ENCODE data around the gene ARGLU1. TPM values are rescaled to one million over a fixed set of nuclear protein-coding genes. Genes with fewer than 3 reads are reported as not detected.

ARGLU1 gene, protein sequence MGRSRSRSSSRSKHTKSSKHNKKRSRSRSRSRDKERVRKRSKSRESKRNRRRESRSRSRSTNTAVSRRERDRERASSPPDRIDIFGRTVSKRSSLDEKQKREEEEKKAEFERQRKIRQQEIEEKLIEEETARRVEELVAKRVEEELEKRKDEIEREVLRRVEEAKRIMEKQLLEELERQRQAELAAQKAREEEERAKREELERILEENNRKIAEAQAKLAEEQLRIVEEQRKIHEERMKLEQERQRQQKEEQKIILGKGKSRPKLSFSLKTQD
- 100 to 1,000 TPM; 108 to 150 TPM for total RNA-seq
- polyA plus RNA-seq (ENCODE audit: insufficient read length in 2 of 2), result 100 to 1,000 TPM; 257 to 293 TPM
- long read RNA-seq, donor 1, full-length matches to known transcripts, result 69 of 462 reads
- long read RNA-seq, donor 1, partial matches to known transcripts, result 393 of 462 reads
- long read RNA-seq, donor 1, other reads (novel, unspliced or antisense), result 0 of 462 reads
- long read RNA-seq, donor 2, full-length matches to known transcripts, result 9 of 109 reads
- long read RNA-seq, donor 2, partial matches to known transcripts, result 100 of 109 reads
- long read RNA-seq, donor 2, other reads (novel, unspliced or antisense), result 0 of 109 reads
- long read RNA-seq, donor 3, full-length matches to known transcripts, result 13 of 155 reads
- long read RNA-seq, donor 3, partial matches to known transcripts, result 142 of 155 reads
- long read RNA-seq, donor 3, other reads (novel, unspliced or antisense), result 0 of 155 reads
- long read RNA-seq, donor 4, full-length matches to known transcripts, result 49 of 719 reads
- long read RNA-seq, donor 4, partial matches to known transcripts, result 670 of 719 reads
- long read RNA-seq, donor 4, other reads (novel, unspliced or antisense), result 0 of 719 reads

GRCh38 chr13:106567474-106568298 lies at the start of gene ARGLU1:
TSS of gene ARGLU1 (minus strand) at chr13:106568137. CDS start at chr13:106567919, 218 bp downstream.
- peak within 1 kb of the TSS; percentile 100 for H3K27ac ChIP-seq (ENCODE audit: low read depth, low read length)
- H3K9me3 ChIP-seq (ENCODE audit: control insufficient read depth, insufficient read depth, low read length), result no peaks in the 10 kb centered on the region
- H3K36me3 ChIP-seq (ENCODE audit: control insufficient read depth, insufficient read depth, low read length), result no peaks in the 10 kb centered on the region
- peak within 1 kb of the TSS; percentile 99 for H3K4me3 ChIP-seq (ENCODE audit: low read depth, low read length)
- peaks cover 4% of the 10 kb centered on the region for H3K4me1 ChIP-seq (ENCODE audit: control insufficient read depth, insufficient read depth, low read length)
- under 1% methylated on average over 108 of the region's 108 CpGs for WGBS (ENCODE audit: insufficient coverage)
- peak; percentile 85 to 99 (median 92) for DNase-seq (ENCODE audit: low read depth in 4 of 6, low spot score in 6 of 6)
- no peaks in the 10 kb centered on the region for H3K27me3 ChIP-seq (ENCODE audit: control insufficient read depth, insufficient read depth, low read length)

DNA sequence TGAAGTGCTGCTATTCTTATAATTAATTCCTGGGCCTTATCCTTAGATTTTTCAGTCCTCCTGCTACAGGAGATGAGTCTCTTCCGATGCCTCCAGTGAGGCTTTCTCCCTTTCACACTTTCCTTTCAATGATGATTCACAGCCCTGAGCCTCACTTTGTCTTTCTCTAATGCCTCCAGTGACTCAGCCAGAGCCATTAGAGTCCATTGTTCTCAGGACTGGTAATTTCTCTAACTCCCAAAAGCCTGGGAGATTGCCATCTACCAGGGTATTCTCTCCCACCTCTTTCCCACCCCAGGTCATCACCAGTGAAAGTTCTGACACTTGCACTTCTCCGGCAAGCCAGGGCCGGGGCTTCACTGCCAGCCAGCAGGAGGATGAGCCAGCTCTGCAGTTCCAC lies 49.6 kb upstream of the ARGLU1 start:
- no peaks in the 10 kb centered on the region for H3K36me3 ChIP-seq (ENCODE audit: control insufficient read depth, insufficient read depth, low read length)
- 28% methylated on average over 2 of the region's 3 CpGs for WGBS (ENCODE audit: insufficient coverage)
- H3K4me1 ChIP-seq (ENCODE audit: control insufficient read depth, insufficient read depth, low read length), result no peaks in the 10 kb centered on the region
- H3K27me3 ChIP-seq (ENCODE audit: control insufficient read depth, insufficient read depth, low read length), result no peaks in the 10 kb centered on the region
- no peak overlapping the region for H3K4me3 ChIP-seq (ENCODE audit: low read depth, low read length)
- H3K9me3 ChIP-seq (ENCODE audit: control insufficient read depth, insufficient read depth, low read length), result no peaks in the 10 kb centered on the region
- H3K27ac ChIP-seq (ENCODE audit: low read depth, low read length), result no peak overlapping the region
- DNase-seq (ENCODE audit: low read depth in 4 of 6, low spot score in 6 of 6), result no peak

DNA sequence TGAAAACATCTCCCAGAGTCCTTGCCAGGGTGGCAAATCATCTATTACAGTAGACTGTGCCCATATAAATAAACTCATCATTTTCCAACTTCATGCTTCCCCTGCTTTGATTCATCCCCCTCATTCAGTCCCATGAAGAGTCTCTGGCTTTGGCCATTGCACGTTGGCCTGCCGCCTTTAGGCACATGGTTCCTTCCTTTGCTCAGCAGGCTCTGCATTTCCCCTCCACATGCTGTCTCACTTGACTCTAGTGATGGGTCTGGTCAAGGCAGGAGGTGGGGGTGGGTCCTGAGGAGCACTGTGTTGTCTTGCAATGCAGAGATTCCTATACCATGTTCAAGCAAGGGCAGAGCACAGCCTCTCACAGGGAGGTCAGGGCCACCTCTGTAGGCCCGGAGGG lies 48.8 kb upstream of the ARGLU1 start:
- H3K27me3 ChIP-seq (ENCODE audit: control insufficient read depth, insufficient read depth, low read length), result no peaks in the 10 kb centered on the region
- DNase-seq (ENCODE audit: low read depth in 4 of 6, low spot score in 6 of 6), result no peak
- WGBS (ENCODE audit: insufficient coverage), result 83% methylated on average over 1 of the region's 3 CpGs

GRCh38 chr13:106614874-106615273 lies 46.9 kb upstream of the ARGLU1 start:
- no peaks in the 10 kb centered on the region for H3K36me3 ChIP-seq (ENCODE audit: control insufficient read depth, insufficient read depth, low read length)
- no peak for DNase-seq (ENCODE audit: low read depth in 4 of 6, low spot score in 6 of 6)
- H3K27me3 ChIP-seq (ENCODE audit: control insufficient read depth, insufficient read depth, low read length), result no peaks in the 10 kb centered on the region
- no peak overlapping the region for H3K4me3 ChIP-seq (ENCODE audit: low read depth, low read length)
- H3K9me3 ChIP-seq (ENCODE audit: control insufficient read depth, insufficient read depth, low read length), result no peaks in the 10 kb centered on the region
- H3K27ac ChIP-seq (ENCODE audit: low read depth, low read length), result no peak overlapping the region
- no peaks in the 10 kb centered on the region for H3K4me1 ChIP-seq (ENCODE audit: control insufficient read depth, insufficient read depth, low read length)
- WGBS (ENCODE audit: insufficient coverage), result 64% methylated on average over 3 of the region's 4 CpGs

More for the DNA sequence above, 48.8 kb upstream of the ARGLU1 start:
- H3K4me3 ChIP-seq (ENCODE audit: low read depth, low read length), result no peak overlapping the region
- no peaks in the 10 kb centered on the region for H3K36me3 ChIP-seq (ENCODE audit: control insufficient read depth, insufficient read depth, low read length)
- H3K9me3 ChIP-seq (ENCODE audit: control insufficient read depth, insufficient read depth, low read length), result no peaks in the 10 kb centered on the region
- no peaks in the 10 kb centered on the region for H3K4me1 ChIP-seq (ENCODE audit: control insufficient read depth, insufficient read depth, low read length)
- H3K27ac ChIP-seq (ENCODE audit: low read depth, low read length), result no peak overlapping the region

DNA sequence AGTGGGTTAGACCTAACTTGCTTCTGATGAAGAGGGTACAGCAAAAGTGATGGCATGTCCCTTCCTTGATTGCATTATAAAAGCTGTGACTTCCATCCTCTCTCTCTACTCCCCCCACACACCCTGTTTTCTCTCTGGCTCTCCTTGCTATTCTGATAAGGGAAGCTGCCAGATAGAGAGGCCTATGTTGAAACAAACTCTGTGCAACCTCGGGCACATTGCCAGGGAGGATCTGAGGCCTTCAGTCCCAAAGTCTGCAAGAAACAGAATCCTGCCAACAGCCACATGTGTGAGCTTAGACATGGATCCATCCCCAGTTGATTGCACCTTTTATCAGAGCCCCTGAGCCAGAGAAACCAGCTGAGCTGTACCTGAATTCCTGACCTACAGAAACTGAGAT lies 44.8 kb upstream of the ARGLU1 start:
- 67% methylated on average over 1 of the region's 1 CpG for WGBS (ENCODE audit: insufficient coverage)
- Histone ChIP-seq H3K36me3 (ENCODE audit: control insufficient read depth, insufficient read depth, low read length) (no peaks in the 10 kb centered on the region), H3K27ac (ENCODE audit: low read depth, low read length) (no peak overlapping the region), H3K9me3 (ENCODE audit: control insufficient read depth, insufficient read depth, low read length) (no peaks in the 10 kb centered on the region), H3K4me1 (ENCODE audit: control insufficient read depth, insufficient read depth, low read length) (no peaks in the 10 kb centered on the region), H3K4me3 (ENCODE audit: low read depth, low read length) (no peak overlapping the region), H3K27me3 (ENCODE audit: control insufficient read depth, insufficient read depth, low read length) (no peaks in the 10 kb centered on the region)
- DNase-seq (ENCODE audit: low read depth in 4 of 6, low spot score in 6 of 6), result peak in 3 of 6 donors; percentile 20 to 58 (median 22)

DNA sequence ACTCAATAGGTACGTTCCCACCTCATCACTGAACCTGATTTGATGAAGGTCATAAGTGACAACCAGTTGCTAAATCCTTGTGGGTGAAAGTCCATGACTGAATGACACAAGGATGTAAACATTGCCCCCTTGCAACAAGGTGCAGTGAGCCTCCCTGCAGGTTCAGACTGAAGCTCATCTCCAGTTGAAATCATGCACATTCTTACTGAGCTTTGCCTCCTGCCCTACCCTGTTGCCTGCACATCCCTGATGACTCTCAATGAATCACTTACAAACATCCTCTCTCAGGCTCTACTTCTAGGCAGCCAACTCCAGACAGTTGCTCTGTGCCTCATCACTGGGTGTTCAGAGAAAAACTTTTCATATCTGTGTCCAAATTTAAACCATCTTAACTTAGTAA lies 42.5 kb upstream of the ARGLU1 start:
- WGBS (ENCODE audit: insufficient coverage), result no CpG with 5 or more reads among the region's 1 CpG
- H3K4me1 ChIP-seq (ENCODE audit: control insufficient read depth, insufficient read depth, low read length), result no peaks in the 10 kb centered on the region
- H3K4me3 ChIP-seq (ENCODE audit: low read depth, low read length), result no peak overlapping the region

GRCh38 chr13:106609116-106609515 lies 41.2 kb upstream of the ARGLU1 start:
- H3K27ac ChIP-seq (ENCODE audit: low read depth, low read length), result no peak overlapping the region
- no peaks in the 10 kb centered on the region for H3K27me3 ChIP-seq (ENCODE audit: control insufficient read depth, insufficient read depth, low read length)
- no peaks in the 10 kb centered on the region for H3K36me3 ChIP-seq (ENCODE audit: control insufficient read depth, insufficient read depth, low read length)
- DNase-seq (ENCODE audit: low read depth in 4 of 6, low spot score in 6 of 6), result no peak
- H3K9me3 ChIP-seq (ENCODE audit: control insufficient read depth, insufficient read depth, low read length), result no peaks in the 10 kb centered on the region
- H3K4me1 ChIP-seq (ENCODE audit: control insufficient read depth, insufficient read depth, low read length), result no peaks in the 10 kb centered on the region
- 78% methylated on average over 5 of the region's 5 CpGs for WGBS (ENCODE audit: insufficient coverage)
- no peak overlapping the region for H3K4me3 ChIP-seq (ENCODE audit: low read depth, low read length)

More for the DNA sequence above, 42.5 kb upstream of the ARGLU1 start:
- Histone ChIP-seq H3K27ac (ENCODE audit: low read depth, low read length) (no peak overlapping the region), H3K27me3 (ENCODE audit: control insufficient read depth, insufficient read depth, low read length) (no peaks in the 10 kb centered on the region), H3K9me3 (ENCODE audit: control insufficient read depth, insufficient read depth, low read length) (no peaks in the 10 kb centered on the region), H3K36me3 (ENCODE audit: control insufficient read depth, insufficient read depth, low read length) (no peaks in the 10 kb centered on the region)
- no peak for DNase-seq (ENCODE audit: low read depth in 4 of 6, low spot score in 6 of 6)

- Histone ChIP-seq H3K27ac (ENCODE audit: low read depth, low read length) (no peak overlapping the region), H3K27me3 (ENCODE audit: control insufficient read depth, insufficient read depth, low read length) (no peaks in the 10 kb centered on the region), H3K9me3 (ENCODE audit: control insufficient read depth, insufficient read depth, low read length) (no peaks in the 10 kb centered on the region), H3K36me3 (ENCODE audit: control insufficient read depth, insufficient read depth, low read length) (no peaks in the 10 kb centered on the region), H3K4me3 (ENCODE audit: low read depth, low read length) (no peak overlapping the region), H3K4me1 (ENCODE audit: control insufficient read depth, insufficient read depth, low read length) (no peaks in the 10 kb centered on the region)
- DNase-seq (ENCODE audit: low read depth in 4 of 6, low spot score in 6 of 6), result no peak
- 35% methylated on average over 2 of the region's 7 CpGs for WGBS (ENCODE audit: insufficient coverage)
Observed at GRCh38 chr13:106603546-106603945, 35.6 kb upstream of the ARGLU1 start.

DNA sequence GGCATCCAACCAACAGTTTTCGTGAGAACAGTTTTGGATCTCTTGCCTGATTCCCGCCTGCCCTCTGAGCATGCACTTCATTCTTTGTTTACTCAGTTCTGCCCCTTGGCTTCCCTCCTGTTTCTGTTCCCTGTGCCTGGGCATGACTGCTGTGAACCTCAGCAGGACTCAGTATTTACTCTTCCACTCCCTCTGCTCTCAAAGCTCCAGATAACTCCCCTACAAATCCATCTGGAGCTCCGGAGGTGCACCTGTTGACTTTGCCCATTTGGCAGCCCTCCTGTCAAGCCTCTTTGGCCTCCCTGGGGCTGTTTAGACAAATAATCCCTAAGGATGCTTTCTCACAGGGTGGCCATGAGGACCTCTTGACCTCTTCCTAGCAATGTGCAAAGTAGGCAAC lies 34.2 kb upstream of the ARGLU1 start:
- no peak overlapping the region for H3K27ac ChIP-seq (ENCODE audit: low read depth, low read length)
- H3K4me3 ChIP-seq (ENCODE audit: low read depth, low read length), result no peak overlapping the region
- H3K4me1 ChIP-seq (ENCODE audit: control insufficient read depth, insufficient read depth, low read length), result no peaks in the 10 kb centered on the region
- H3K9me3 ChIP-seq (ENCODE audit: control insufficient read depth, insufficient read depth, low read length), result no peaks in the 10 kb centered on the region
- H3K36me3 ChIP-seq (ENCODE audit: control insufficient read depth, insufficient read depth, low read length), result no peaks in the 10 kb centered on the region
- no peaks in the 10 kb centered on the region for H3K27me3 ChIP-seq (ENCODE audit: control insufficient read depth, insufficient read depth, low read length)
- no peak for DNase-seq (ENCODE audit: low read depth in 4 of 6, low spot score in 6 of 6)
- WGBS (ENCODE audit: insufficient coverage), result 85% methylated on average over 3 of the region's 3 CpGs
